ENCODE results near the gene RAB3IL1.

GRCh38 chr11:61913699-61914395 lies 3.5 kb downstream of the RAB3IL1 start:
- TF ChIP-seq CTCF (IDR thresholded peaks at IDR 0.05) (no peak), POLR2A (IDR thresholded peaks at IDR 0.05) (no peak)
